ENCODE data around the gene PZP.
"Not testable (repeated sequence)": the region's sequence is repeated elsewhere in the genome, so short reads cannot be mapped to it uniquely, and the experiment has no call there.

PZP gene

DNA sequence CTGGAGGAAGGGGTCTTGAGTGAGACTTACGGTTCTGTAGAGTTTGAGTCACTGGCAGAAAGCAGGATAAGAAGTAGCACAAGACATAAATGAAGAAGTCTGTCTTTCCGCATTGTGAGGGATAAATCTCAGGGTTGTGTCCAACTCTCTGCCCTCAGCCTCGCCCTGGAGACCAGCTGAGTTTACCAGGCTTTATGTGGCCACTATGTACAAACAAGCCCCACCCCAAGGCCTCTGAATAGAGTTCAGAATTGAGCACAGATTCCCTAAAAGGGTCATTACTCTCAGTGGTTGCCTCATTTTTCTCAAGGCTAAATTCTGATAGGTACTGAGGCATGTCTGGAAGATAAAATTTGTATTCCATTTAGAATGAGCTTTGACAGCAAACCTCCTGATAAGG, at the start of gene PZP:
Gene PZP (minus strand): TSS at position 167 of the 400 bp plus-strand sequence. CDS start 54 bp downstream, at position 113.
- no peak within 1 kb of the TSS for H3K4me3 ChIP-seq (ENCODE audit: low read depth, low read length)

DNA sequence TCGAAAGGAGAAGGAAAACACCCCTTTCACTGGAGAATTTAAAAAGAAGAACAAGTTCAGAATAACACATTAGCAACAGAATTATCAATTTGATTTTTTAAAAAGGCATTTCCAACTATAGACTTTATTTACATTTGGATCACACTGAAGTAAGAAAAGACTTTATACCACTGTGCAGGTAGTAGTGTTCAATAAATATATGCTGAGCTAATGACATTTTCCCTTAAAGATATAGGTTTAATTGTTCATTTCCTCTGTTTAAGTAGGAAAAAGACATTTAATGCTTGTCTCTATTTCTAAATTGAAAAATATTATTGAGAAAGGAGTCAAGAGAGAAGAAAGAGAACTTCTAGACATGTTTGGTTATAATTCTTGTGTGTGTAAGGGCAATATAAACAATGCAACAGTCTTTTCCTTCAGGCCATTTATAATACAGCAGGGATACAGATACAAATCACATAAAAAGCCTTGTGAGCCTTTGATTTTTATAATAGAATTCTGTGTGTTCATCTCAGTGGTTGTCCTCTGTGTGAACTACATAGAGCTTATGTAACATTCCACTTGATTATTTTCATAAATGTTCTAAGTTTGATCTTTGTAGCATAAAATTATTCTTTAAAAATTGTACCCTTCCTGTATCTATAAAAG, 48.7 kb upstream of the PZP start:
- H3K4me3 ChIP-seq (ENCODE audit: low read depth, low read length), result no peak overlapping the region

DNA sequence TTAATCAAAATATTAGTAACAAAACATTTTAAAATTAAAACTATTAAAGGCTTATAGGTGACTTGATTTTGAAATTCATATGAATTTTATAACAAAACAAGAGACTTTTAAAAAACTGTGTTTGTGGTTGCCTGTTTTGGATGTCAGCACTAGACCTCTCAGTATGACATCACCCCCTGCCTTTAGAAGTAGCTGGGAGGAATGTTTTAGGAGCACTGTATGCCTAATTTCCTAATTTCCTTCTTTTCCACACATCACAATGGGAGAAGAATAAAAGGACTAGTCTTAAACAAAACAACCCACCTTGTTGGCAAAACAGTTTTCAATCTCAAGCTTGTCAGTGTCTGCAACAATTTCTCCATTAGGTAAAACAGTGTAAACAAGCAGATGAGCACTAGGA, 48.1 kb upstream of the PZP start:
- H3K4me3 ChIP-seq (ENCODE audit: low read depth, low read length), result no peak overlapping the region

DNA sequence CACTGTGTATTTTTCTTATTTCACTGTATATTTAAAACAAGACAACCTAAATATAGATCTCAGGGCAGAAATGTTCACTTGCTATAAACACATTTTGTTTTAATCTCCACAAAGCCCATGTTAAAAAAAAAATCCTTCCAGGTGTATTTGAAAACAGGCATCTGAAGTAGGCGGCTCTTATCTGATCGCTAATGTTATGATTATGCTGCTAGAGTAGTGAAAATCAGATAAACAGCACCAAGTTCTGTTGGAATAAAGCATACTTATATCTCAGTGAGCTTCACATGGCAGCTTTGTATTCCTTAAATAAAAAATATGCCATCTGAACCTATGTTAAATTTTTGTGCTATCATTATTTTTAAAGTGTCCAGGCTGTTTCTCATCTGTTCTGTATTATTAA, 47.6 kb upstream of the PZP start:
- no peak overlapping the region for H3K4me3 ChIP-seq (ENCODE audit: low read depth, low read length)

DNA sequence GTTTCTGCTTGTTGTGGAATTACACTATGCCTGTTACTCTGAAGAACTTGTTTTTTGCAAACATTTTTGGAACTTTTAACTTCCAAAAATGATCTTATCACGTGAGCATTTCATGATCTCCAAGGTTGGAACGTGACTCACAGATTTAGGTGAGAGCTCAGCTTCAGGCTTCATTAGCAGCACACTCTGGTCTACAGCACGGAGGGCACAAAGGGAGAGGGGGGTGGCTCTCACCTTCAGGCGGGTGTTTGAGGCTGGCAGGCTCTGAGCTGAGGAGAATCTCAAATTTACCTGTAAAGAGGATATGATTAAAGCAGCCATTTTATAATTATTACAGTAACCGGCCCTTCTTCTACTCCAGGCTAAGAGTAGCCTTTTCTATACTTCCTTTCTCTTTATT, 45.3 kb upstream of the PZP start:
- no peak overlapping the region for H3K4me3 ChIP-seq (ENCODE audit: low read depth, low read length)

DNA sequence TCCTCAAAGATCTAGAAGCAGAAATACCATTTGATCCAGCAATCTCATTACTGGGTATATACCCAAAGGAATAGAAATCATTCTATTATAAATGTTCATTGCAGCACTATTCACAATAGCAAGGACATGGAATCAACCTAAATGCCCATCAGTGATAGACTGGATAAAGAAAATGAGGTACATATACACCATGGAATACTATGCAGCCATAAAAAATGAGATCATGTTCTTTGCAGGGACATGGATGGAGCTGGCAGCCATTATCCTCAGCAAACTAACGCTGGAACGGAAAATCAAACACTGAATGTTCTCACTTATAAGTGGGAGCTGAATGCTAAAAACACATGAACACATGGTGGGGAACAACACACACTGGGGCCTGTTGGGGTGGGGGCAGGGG, 44.6 kb upstream of the PZP start:
- not testable (repeated sequence) for H3K4me3 ChIP-seq (ENCODE audit: low read depth, low read length)

DNA sequence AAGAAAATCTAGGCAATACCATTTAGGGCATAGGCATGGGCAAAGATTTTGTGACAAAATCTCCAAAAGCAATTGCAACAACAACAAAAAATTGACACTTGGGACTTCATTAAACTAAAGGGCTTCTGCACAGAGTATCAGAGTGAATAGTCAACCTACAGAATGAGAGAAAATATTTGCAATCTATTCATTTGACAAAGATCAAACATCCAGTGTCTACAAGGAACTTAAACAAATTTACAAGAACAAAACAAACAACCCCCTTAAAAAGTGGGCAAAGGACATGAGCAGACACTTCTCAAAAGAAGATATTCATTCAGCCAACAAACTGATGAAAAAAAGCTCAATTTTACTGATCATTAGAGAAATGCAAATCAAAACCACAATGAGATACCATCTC, 44.1 kb upstream of the PZP start:
- no peak overlapping the region for H3K4me3 ChIP-seq (ENCODE audit: low read depth, low read length)

DNA sequence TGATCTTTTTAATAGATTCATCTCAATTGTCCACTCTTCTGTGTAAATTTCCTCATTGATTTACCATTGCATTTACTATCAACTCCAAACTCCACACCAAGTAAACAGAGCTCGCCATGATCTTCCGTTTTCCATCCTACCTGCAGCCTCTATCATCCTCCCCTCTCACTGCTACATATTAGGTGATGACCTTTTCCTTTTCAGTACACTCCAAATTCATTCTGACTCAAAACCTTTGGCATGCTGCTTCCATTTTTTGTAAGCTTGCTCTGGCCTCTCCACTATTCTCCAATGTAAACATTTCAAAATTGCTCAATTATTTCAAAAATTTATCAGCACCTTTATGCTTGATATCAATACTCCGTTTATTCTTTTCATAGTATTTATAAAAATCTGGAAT, 40.2 kb upstream of the PZP start:
- H3K4me3 ChIP-seq (ENCODE audit: low read depth, low read length), result no peak overlapping the region

DNA sequence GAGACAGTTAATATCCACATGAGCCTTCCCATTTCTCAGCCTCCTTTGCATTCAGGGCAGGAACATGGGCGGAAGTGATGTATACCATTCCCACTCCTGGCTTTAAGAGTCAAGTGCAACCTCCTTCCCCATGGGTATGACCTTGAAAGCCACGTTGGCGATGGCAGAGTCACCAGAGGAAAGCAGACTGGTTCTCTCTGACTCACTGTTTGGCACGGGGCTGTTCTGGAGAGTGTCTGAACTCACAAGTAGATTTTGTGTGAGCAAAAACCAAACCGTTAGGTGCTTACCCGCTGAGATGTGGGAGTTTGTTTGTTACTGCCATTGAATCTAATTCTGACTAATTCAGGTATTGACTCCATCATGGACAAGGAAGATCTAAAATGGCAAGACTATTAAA, 36.7 kb upstream of the PZP start:
- H3K4me3 ChIP-seq (ENCODE audit: low read depth, low read length), result no peak overlapping the region

DNA sequence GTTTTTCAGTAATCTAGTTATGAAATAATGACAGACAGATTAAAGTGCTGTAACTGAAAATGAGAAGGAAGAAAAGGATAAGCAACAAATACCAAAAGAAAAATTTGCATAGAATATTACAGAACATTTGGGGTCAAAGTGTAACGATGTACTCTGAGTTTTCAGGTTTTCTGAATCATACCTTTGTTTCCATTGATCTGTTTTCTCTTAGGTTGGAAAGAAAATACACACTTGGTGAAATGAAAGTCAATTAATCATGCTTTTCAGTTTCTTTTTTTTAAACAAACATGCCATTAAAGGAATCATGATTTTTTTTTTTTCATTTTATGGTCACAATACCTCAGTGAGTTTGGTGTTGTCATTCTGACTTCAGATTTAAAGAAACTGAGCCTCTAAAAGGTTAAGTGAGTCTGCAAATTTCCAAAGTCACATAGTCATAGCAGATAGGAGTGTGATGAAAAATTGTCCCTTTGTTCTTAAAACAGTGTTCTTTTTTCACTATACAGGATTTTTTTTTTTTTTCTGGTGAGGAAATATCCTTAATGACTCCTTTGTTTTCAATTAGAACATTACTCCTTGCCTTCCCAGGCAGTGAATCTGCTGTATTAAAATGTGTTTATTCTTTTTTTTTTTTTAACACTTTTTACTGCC, 35.9 kb upstream of the PZP start:
- H3K4me3 ChIP-seq (ENCODE audit: low read depth, low read length), result no peak overlapping the region

DNA sequence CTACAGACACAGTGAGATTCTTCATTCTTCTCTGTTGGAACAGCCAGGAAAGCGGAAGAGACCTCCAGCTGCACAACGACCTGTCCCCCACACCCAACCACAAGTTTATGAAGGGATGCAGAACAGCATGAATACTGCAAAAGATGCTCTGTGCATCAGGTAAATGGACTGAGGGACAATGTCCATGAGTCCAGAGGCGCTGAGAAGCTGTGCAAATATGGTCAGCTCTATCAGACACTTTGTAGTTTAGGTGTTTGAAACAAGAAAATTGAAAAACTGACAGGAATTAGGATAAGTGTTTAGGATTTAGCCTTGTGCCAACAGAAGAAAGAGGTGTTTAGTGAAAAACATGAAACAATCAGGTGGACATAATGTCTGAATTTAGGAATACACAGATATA, 33.1 kb upstream of the PZP start:
- H3K4me3 ChIP-seq (ENCODE audit: low read depth, low read length), result no peak overlapping the region

DNA sequence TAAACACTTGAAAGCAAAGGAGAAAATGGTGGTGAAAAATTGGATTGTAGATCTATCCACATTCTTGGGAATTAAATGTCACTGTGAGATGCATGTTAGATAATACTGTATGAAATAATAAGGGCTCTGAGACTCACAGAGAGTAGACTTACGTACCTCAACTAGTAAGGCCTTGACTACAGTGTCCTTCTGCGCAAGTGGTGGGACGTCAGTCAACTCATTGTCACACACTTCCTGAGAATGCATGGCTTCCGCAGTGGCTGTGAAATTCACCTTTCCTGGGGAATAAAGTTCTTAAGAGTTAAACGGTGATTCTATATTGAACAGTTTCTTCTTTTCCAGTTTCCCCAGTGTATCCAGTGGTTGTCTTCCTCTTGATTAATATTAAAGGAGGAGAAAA, 32.6 kb upstream of the PZP start:
- no peak overlapping the region for H3K4me3 ChIP-seq (ENCODE audit: low read depth, low read length)

DNA sequence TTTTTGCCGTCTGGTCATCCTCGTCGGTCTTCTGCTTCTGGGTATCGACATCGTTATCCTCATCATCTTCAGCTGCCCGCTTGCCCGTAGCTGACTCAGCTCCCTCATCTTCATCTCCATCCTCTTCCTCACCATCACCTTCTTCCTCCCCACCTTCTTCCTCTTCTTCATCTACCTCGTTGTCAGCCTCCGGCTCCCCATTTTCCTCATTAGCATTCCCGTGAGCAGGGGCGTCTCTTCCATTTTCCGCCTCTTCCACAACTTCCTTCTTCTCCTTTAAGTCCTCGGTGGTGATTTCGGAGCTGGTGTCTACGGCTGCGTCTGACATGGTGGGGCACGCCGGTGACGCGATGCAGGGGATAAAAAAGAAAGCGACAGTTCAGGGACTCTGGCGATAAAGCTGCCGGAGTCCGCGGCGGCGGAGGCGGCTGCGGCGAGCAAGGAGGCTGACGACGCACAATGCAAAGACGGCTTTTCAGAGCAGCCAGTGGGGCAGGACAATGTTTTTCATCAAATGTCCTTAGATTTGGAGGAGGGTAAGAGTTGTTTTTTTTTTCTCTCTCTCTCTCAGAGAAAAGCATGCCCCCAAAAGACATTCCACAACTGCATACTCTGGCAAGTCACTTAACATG, 31.9 kb upstream of the PZP start:
- not testable (repeated sequence) for H3K4me3 ChIP-seq (ENCODE audit: low read depth, low read length)

DNA sequence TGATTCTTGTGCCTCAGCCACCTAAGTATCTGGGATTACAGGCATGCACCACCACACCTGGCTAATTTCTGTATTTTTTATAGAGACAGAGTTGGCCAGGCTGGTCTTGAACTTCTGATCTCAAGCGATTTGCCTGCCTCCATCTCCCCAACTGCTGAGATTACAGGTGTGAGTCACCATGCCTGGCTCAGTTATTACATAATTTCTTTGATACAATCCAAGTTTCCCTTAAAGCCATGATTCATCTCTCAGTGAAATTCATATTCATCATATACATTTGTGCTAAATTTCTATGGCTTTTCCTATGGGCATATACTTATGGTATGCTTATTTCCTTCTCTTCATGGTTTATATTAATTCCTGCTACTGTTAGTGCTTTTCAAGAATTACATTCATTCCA, 29.1 kb upstream of the PZP start:
- no peak overlapping the region for H3K4me3 ChIP-seq (ENCODE audit: low read depth, low read length)

DNA sequence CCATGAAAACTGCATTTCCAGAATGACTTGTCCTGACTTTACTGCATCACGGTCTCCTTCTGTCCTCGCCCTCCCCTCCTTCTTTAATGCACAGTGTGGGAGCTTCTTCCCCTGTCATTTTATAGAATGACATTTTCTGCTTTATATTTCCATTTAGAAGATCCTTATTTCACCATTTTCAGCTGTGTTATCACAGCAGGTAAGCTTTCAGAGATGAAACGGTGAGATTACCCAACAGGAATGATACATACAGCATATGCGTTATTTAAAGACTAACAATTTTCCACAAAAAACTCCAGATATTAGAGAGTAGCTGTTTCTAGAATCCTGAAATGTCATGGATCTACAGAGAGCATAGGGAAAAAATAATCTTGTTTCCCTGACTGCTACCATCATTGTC, 27.3 kb upstream of the PZP start:
- H3K4me3 ChIP-seq (ENCODE audit: low read depth, low read length), result no peak overlapping the region

DNA sequence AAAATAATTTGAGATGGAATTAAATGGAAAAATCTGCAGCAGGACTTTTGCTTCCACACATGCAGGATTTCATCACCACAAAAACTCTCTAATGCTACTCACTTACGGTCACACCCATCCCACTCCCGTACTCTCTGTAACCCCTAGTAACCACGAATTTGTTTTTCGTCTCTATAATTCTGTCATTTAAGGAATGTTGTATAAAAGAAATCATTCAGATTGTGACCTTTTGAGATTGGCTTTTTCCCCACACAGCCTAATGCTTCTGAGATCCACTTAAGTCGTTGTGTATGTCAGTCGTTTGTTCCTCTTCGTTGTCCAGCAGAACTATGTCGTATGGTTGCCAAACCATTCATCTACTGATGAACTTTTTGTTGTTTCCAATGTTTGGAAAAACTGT, 19.8 kb upstream of the PZP start:
- no peak overlapping the region for H3K4me3 ChIP-seq (ENCODE audit: low read depth, low read length)

DNA sequence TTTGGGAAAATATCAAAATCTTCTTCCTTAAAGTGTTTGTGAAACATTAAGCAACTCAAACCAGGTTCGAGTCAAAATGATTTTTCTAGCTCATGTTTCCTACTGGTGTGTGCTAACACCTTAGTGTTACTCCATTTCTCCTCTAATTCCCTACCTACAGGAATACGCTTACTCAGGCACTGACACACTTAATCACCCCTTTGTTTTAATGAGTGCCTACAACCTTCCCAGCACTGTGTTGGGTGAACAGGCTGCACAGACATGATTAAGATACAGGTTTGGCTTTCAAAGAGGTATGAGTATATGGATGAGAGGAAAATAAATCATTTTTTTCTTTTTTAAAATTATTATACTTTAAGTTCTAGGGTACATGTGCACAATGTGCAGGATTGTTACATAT, 15.6 kb upstream of the PZP start:
- H3K4me3 ChIP-seq (ENCODE audit: low read depth, low read length), result no peak overlapping the region

DNA sequence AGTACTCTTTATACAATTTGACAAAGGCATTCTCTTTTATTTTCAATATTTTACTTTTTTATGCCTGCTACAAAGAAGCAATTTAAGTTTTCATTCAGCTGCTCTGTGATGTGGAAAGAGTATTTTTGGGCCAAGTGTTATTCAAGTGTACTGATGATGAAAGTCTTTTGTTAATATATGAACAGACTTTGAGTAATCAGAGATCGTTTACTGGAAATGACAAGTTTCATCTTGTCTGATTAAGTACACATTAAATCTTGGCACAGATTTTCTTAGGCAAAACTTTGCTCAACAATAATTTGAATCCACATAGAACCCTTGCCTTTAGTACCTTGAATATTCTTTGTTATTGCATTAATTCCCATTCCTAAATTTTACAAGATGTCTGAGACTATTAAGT, 13.3 kb upstream of the PZP start:
- H3K4me3 ChIP-seq (ENCODE audit: low read depth, low read length), result no peak overlapping the region

DNA sequence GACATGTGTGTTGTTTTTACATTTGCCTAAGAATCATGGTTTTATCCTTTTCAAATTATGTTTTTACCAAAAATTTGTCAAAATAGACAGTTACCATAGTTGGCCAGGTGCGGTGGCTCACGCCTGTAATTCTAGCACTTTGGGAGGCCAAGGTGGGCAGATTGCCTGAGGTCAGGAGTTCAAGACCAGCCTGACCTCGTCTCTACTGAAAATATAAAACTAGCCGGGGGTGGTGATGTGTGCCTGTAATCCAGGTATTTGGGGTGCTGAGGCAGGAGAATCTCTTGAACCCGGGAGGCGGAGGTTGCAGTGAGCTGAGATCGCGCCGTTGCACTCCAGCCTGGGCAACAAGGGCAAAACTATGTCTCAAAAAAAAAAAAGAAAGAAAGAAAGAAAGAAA, 12.8 kb upstream of the PZP start:
- H3K4me3 ChIP-seq (ENCODE audit: low read depth, low read length), result not testable (repeated sequence)

DNA sequence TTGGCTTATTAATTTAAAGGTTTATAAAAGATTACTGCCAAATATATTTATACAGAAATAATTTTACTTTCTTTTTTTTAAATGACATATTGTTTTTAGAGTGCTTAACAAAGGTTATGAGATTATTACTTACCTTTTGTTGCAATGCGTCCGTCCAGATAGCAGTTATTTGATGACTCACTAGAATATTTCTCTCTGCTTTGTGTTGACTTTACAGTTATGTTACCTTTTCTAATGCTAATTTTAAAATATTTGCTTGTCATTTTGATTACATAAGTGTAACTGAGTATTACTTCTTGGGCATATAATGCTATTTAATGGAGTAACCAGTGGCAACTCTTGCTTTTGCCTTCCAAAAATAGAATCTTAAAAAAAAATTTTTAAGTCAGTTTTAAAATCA, 6.3 kb upstream of the PZP start:
- H3K4me3 ChIP-seq (ENCODE audit: low read depth, low read length), result no peak overlapping the region

DNA sequence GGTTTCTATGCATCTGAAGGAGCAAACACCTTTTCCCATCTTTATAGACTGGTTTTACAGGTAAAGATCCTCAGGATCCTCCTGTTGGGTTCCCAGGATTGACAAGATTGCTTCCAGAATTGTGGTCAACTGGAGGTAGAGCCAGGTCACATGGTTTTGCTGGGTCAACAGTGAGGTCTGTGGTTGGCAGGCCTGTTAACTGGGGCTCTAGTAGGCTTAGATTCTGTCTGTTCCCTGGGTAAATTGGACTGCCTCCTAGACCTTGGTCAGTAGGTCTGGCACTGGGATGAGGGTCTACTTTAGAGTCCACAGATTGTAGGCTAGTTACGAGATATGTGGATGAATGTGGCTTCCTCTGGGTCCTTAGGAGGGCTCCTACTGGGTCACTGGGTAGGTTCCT, 3.5 kb upstream of the PZP start:
- H3K4me3 ChIP-seq (ENCODE audit: low read depth, low read length), result no peak overlapping the region

DNA sequence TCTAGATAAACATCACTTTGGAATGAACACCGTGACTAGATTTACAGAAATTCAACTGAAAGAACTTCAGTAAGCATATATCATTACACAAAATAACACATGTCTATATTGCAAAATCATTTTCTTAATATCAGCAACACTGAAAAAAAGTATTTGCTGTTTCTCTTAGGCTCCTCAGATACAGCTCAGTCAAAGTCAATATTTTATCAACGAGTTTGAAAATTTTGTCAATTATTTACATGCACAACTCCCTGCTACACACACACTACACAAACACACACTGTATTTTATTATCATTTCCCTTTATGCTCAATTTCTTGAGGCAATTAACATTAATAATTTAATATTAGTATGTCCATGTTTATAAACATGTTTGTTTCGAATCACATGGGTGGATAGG, 3.8 kb downstream of the PZP start:
- H3K4me3 ChIP-seq (ENCODE audit: low read depth, low read length), result no peak overlapping the region

DNA sequence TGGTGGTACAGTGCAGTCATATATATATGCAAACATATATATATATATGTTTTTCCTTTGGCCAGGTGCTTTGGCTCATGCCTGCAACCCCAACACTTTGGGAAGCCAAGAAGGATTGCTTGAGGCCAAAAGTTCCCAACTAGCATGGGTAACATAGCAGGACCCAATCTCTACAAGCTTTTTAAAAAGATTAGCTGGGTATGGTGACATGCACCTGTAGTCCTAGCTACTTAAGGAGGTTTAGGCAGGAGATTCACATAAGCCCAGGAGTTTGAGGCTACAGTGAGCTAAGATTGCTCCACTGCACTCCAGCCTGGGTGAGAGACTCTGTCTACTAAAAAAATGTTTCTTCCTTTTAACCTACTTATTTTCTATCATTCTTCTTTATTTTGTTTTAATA, 10.2 kb downstream of the PZP start:
- H3K4me3 ChIP-seq (ENCODE audit: low read depth, low read length), result no peak overlapping the region

All from iPS-11a (cell line).